Large intestine (tissue), 3 donors: ENCODE data around the gene RPL27. TPM values are rescaled to one million over a fixed set of nuclear protein-coding genes. Genes with fewer than 3 reads are reported as not detected.

ENCODE experiments used
- DNase-seq, 2 donors: peaks; one replicate each; pipeline versions ENCODE4 v3.0.0 to v3.0.0-alpha.2; 2013
- H3K27ac ChIP-seq: one replicate; pipeline ENCODE4 v1.5.1; 2013; ENCODE audit warnings: low read length
- H3K27me3 ChIP-seq: 2 replicates; pipeline ENCODE4 v1.6.1; 2013; ENCODE audit warnings: low read length; ENCODE audit not compliant: control insufficient read depth, insufficient read depth
- H3K36me3 ChIP-seq: 2 replicates; pipeline ENCODE4 v1.6.1; 2013; ENCODE audit warnings: low read length; ENCODE audit not compliant: control insufficient read depth, insufficient read depth
- H3K4me1 ChIP-seq: one replicate; pipeline ENCODE4 v1.6.1; 2013; ENCODE audit warnings: low read length; ENCODE audit not compliant: control insufficient read depth, insufficient read depth
- H3K4me3 ChIP-seq: one replicate; pipeline ENCODE4 v1.5.1; 2013; ENCODE audit warnings: low read length
- H3K9me3 ChIP-seq: one replicate; pipeline ENCODE4 v1.6.1; 2013; ENCODE audit warnings: mild to moderate bottlenecking, low read depth, low read length, moderate library complexity; ENCODE audit not compliant: control insufficient read depth
- WGBS: methylation state at CpG from one replicate; pipeline ENCODE4 v1.1.5; 2013; ENCODE audit warnings: low lambda C conversion rate; ENCODE audit not compliant: insufficient coverage; 5-methylcytosine and 5-hydroxymethylcytosine counted together
- polyA plus RNA-seq: library from polyadenylated mRNA; unstranded; fragments of 120-200 nt; gene quantifications from one replicate; pipeline ENCODE4 v1.2.1, GENCODE V29; 2013

RPL27 gene
- polyA plus RNA-seq, 1 donor: 2,151 TPM

DNA sequence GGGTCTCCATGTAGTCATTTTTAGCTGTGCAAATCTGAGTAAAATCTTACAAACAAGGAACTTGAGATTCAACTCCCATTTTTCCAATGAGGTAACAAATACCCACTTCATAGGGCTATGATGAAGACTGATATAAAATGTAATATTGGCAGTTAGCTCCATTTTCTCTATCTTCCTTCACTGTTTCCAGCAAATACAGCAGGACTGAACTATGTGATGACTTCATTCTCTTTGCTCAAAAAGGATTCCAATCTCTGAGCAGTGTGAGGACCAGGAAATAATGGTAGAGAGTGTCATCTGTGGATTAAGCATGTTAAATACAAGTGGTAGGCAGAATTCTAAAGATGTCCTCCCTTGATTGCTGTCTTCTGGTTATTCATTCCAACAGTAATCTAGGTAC, 45.1 kb downstream of the RPL27 start:
- DNase-seq: no peak
- H3K36me3 ChIP-seq: no peaks in the 10 kb centered on the region
- H3K4me1 ChIP-seq: no peaks in the 10 kb centered on the region
- no peaks in the 10 kb centered on the region for H3K9me3 ChIP-seq
- no peaks in the 10 kb centered on the region for H3K27me3 ChIP-seq
- H3K27ac ChIP-seq: no peak overlapping the region
- no peak overlapping the region for H3K4me3 ChIP-seq

- no peaks in the 10 kb centered on the region for H3K9me3 ChIP-seq
- H3K36me3 ChIP-seq: peaks cover 3% of the 10 kb centered on the region
- H3K27me3 ChIP-seq: no peaks in the 10 kb centered on the region
- WGBS: no CpG with 5 or more reads among the region's 4 CpGs
- no peak overlapping the region for H3K27ac ChIP-seq
- no peak for DNase-seq
- H3K4me1 ChIP-seq: no peaks in the 10 kb centered on the region
- H3K4me3 ChIP-seq: no peak overlapping the region
These were observed 45.8 kb downstream of the RPL27 start for GRCh38 chr17:43044024-43044423.

DNA sequence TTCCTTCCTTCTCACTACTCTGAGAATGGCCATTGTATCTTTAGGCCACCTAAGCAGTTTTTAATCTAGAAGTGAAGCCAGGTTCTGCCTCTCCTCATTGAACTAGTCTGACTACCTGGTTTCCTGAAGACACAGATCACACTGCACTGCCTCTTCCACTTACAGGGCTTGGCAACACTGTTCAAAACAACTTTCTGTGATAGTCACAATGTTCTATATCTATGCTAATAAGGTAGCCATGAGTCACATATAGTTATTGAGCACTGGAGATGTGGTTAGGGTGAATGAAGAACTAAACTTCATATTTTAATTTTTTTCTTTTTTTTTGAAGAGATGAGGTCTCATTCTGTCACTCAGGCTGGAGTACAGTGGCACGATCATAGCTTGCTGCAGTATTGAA, 53.8 kb downstream of the RPL27 start:
- no peaks in the 10 kb centered on the region for H3K4me1 ChIP-seq
- H3K27me3 ChIP-seq: no peaks in the 10 kb centered on the region
- DNase-seq: no peak
- H3K36me3 ChIP-seq: peaks cover 15% of the 10 kb centered on the region
- WGBS: 100% methylated on average over 1 of the region's 1 CpG
- H3K4me3 ChIP-seq: no peak overlapping the region
- H3K9me3 ChIP-seq: no peaks in the 10 kb centered on the region
- H3K27ac ChIP-seq: no peak overlapping the region

Other genes starting within 250 kb of the RPL27 start
- 45.9 TPM for gene RAMP2, start 237.2 kb upstream of the RPL27 start, polyA plus RNA-seq
- 78.1 TPM for gene VPS25, start 225.0 kb upstream of the RPL27 start, polyA plus RNA-seq
- 16.9 TPM for gene WNK4, start 217.8 kb upstream of the RPL27 start, polyA plus RNA-seq
- gene COA3, start 199.7 kb upstream of the RPL27 start, polyA plus RNA-seq: 107 TPM
- gene CNTD1, start 199.6 kb upstream of the RPL27 start, polyA plus RNA-seq: 3.0 TPM
- gene BECN1, start 174.1 kb upstream of the RPL27 start, polyA plus RNA-seq: 77.9 TPM
- 71.4 TPM for gene PSME3, start 165.0 kb upstream of the RPL27 start, polyA plus RNA-seq
- gene AOC2, start 153.8 kb upstream of the RPL27 start, polyA plus RNA-seq: 1.2 TPM
- 14.8 TPM for gene AOC3, start 147.2 kb upstream of the RPL27 start, polyA plus RNA-seq
- gene G6PC1, start 97.6 kb upstream of the RPL27 start, polyA plus RNA-seq: 1.5 TPM
- gene AARSD1, start 34.0 kb upstream of the RPL27 start, polyA plus RNA-seq: 59.4 TPM
- 3.4 TPM for gene PTGES3L, start 18.3 kb upstream of the RPL27 start, polyA plus RNA-seq
- gene RUNDC1, start 17.9 kb upstream of the RPL27 start, polyA plus RNA-seq: 14.2 TPM
- 45.7 TPM for gene IFI35, start 8.4 kb downstream of the RPL27 start, polyA plus RNA-seq
- 148 TPM for gene VAT1, start 24.0 kb downstream of the RPL27 start, polyA plus RNA-seq
- gene RND2, start 26.8 kb downstream of the RPL27 start, polyA plus RNA-seq: 1.8 TPM
- 10.4 TPM for gene BRCA1, start 126.9 kb downstream of the RPL27 start, polyA plus RNA-seq
- 120 TPM for gene NBR1, start 172.8 kb downstream of the RPL27 start, polyA plus RNA-seq
- gene TMEM106A, start 213.5 kb downstream of the RPL27 start, polyA plus RNA-seq: 49.0 TPM
- gene CCDC200, start 230.2 kb downstream of the RPL27 start, polyA plus RNA-seq: 47.1 TPM
- gene RNU2-1, start 235.6 kb downstream of the RPL27 start, polyA plus RNA-seq: not detected